ENCODE measurements around the gene ZW10. TPM values are rescaled to one million over a fixed set of nuclear protein-coding genes. Genes with fewer than 3 reads are reported as not detected.

Gene ZW10
- total and polyA plus RNA-seq, 2 of the 13 experiments (the other 11 are each of a cell fraction or from before 2014, with no cell fraction given), result 5.8 to 31.3 TPM

DNA sequence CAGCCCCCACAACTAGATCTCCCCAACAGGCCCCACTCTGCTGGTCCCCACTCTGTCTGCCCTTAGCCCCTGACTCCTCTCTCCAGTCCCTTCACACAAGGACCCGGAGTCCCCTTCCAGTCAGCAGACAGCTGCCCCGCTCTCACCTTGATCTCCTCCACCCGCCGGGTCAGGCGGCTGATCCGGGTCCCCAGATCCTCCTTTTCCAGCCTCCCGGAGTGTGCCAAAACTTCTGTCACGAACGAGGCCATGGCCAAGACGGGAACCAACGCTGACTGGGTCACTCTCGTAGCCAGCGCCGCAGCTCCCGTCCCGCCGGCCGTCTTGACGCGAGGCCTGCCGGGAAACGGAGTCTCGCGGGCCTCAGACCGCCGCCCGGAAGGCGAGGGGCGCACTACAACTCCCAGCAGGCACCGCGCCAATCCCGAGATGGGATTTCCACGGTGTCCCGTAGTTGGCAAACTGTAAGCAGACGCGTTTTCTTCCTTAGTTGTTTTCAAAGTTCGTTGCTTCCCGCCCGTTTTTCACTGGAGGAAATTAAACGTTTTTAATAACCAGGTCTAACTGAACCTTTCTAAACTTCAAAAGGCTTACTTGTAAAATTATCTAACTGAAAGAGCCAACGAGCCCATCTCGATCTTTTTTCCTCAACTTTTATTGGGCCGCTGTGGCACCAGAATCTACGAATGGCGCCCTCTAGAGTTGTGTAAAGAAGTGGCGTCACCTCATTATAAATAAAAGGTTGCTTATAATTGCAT, at the start of gene ZW10 (continued):
- TF ChIP-seq, protein P1, sequence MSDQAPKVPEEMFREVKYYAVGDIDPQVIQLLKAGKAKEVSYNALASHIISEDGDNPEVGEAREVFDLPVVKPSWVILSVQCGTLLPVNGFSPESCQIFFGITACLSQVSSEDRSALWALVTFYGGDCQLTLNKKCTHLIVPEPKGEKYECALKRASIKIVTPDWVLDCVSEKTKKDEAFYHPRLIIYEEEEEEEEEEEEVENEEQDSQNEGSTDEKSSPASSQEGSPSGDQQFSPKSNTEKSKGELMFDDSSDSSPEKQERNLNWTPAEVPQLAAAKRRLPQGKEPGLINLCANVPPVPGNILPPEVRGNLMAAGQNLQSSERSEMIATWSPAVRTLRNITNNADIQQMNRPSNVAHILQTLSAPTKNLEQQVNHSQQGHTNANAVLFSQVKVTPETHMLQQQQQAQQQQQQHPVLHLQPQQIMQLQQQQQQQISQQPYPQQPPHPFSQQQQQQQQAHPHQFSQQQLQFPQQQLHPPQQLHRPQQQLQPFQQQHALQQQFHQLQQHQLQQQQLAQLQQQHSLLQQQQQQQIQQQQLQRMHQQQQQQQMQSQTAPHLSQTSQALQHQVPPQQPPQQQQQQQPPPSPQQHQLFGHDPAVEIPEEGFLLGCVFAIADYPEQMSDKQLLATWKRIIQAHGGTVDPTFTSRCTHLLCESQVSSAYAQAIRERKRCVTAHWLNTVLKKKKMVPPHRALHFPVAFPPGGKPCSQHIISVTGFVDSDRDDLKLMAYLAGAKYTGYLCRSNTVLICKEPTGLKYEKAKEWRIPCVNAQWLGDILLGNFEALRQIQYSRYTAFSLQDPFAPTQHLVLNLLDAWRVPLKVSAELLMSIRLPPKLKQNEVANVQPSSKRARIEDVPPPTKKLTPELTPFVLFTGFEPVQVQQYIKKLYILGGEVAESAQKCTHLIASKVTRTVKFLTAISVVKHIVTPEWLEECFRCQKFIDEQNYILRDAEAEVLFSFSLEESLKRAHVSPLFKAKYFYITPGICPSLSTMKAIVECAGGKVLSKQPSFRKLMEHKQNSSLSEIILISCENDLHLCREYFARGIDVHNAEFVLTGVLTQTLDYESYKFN (CRISPR knock-in tag; conservative IDR thresholded peaks at IDR 0.05), result no peak; the same call in 1 of the 2 replicates
- TF ChIP-seq ZNF234 (CRISPR knock-in tag; conservative IDR thresholded peaks at IDR 0.05) (no peak), ZNF317 (CRISPR knock-in tag; IDR thresholded peaks at IDR 0.05) (peak; percentile 66; the same call in 1 of the 2 replicates), PHB2 (IDR thresholded peaks at IDR 0.05; ENCODE audit: partially characterized antibody) (no peak), RXRA (CRISPR knock-in tag; IDR thresholded peaks at IDR 0.05) (peak; percentile 64), MAFG (CRISPR knock-in tag; IDR thresholded peaks at IDR 0.05) (no peak), GATA4 (IDR thresholded peaks at IDR 0.05; ENCODE audit: borderline replicate concordance, low read depth) (no peak), CREM (IDR thresholded peaks at IDR 0.05) (peak; percentile 92), CREM (CRISPR knock-in tag; IDR thresholded peaks at IDR 0.05) (no peak), ZNF501 (CRISPR knock-in tag; IDR thresholded peaks at IDR 0.05) (peak; percentile 85), ZNF768 (CRISPR knock-in tag; IDR thresholded peaks at IDR 0.05) (no peak), U2AF2 (IDR thresholded peaks at IDR 0.05; ENCODE audit: low read depth, low read length) (no peak), PLRG1 (conservative IDR thresholded peaks at IDR 0.05) (no peak)
- TF ChIP-seq, protein P2, sequence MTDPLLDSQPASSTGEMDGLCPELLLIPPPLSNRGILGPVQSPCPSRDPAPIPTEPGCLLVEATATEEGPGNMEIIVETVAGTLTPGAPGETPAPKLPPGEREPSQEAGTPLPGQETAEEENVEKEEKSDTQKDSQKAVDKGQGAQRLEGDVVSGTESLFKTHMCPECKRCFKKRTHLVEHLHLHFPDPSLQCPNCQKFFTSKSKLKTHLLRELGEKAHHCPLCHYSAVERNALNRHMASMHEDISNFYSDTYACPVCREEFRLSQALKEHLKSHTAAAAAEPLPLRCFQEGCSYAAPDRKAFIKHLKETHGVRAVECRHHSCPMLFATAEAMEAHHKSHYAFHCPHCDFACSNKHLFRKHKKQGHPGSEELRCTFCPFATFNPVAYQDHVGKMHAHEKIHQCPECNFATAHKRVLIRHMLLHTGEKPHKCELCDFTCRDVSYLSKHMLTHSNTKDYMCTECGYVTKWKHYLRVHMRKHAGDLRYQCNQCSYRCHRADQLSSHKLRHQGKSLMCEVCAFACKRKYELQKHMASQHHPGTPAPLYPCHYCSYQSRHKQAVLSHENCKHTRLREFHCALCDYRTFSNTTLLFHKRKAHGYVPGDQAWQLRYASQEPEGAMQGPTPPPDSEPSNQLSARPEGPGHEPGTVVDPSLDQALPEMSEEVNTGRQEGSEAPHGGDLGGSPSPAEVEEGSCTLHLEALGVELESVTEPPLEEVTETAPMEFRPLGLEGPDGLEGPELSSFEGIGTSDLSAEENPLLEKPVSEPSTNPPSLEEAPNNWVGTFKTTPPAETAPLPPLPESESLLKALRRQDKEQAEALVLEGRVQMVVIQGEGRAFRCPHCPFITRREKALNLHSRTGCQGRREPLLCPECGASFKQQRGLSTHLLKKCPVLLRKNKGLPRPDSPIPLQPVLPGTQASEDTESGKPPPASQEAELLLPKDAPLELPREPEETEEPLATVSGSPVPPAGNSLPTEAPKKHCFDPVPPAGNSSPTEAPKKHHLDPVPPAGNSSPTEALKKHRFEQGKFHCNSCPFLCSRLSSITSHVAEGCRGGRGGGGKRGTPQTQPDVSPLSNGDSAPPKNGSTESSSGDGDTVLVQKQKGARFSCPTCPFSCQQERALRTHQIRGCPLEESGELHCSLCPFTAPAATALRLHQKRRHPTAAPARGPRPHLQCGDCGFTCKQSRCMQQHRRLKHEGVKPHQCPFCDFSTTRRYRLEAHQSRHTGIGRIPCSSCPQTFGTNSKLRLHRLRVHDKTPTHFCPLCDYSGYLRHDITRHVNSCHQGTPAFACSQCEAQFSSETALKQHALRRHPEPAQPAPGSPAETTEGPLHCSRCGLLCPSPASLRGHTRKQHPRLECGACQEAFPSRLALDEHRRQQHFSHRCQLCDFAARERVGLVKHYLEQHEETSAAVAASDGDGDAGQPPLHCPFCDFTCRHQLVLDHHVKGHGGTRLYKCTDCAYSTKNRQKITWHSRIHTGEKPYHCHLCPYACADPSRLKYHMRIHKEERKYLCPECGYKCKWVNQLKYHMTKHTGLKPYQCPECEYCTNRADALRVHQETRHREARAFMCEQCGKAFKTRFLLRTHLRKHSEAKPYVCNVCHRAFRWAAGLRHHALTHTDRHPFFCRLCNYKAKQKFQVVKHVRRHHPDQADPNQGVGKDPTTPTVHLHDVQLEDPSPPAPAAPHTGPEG (CRISPR knock-in tag; IDR thresholded peaks at IDR 0.05), result no peak
- TF ChIP-seq, protein P3, sequence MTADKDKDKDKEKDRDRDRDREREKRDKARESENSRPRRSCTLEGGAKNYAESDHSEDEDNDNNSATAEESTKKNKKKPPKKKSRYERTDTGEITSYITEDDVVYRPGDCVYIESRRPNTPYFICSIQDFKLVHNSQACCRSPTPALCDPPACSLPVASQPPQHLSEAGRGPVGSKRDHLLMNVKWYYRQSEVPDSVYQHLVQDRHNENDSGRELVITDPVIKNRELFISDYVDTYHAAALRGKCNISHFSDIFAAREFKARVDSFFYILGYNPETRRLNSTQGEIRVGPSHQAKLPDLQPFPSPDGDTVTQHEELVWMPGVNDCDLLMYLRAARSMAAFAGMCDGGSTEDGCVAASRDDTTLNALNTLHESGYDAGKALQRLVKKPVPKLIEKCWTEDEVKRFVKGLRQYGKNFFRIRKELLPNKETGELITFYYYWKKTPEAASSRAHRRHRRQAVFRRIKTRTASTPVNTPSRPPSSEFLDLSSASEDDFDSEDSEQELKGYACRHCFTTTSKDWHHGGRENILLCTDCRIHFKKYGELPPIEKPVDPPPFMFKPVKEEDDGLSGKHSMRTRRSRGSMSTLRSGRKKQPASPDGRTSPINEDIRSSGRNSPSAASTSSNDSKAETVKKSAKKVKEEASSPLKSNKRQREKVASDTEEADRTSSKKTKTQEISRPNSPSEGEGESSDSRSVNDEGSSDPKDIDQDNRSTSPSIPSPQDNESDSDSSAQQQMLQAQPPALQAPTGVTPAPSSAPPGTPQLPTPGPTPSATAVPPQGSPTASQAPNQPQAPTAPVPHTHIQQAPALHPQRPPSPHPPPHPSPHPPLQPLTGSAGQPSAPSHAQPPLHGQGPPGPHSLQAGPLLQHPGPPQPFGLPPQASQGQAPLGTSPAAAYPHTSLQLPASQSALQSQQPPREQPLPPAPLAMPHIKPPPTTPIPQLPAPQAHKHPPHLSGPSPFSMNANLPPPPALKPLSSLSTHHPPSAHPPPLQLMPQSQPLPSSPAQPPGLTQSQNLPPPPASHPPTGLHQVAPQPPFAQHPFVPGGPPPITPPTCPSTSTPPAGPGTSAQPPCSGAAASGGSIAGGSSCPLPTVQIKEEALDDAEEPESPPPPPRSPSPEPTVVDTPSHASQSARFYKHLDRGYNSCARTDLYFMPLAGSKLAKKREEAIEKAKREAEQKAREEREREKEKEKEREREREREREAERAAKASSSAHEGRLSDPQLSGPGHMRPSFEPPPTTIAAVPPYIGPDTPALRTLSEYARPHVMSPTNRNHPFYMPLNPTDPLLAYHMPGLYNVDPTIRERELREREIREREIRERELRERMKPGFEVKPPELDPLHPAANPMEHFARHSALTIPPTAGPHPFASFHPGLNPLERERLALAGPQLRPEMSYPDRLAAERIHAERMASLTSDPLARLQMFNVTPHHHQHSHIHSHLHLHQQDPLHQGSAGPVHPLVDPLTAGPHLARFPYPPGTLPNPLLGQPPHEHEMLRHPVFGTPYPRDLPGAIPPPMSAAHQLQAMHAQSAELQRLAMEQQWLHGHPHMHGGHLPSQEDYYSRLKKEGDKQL (CRISPR knock-in tag; IDR thresholded peaks at IDR 0.05; ENCODE audit: low read depth), result no peak

Measured in HepG2 (cell line).